Naive thymus-derived CD4-positive, alpha-beta T cell (primary cell): ENCODE measurements around the gene HMGCR. TPM values are rescaled to one million over a fixed set of nuclear protein-coding genes. Genes with fewer than 3 reads are reported as not detected.

Experiments used
- ATAC-seq: fragments of 150-1000 bp; cut with Tn5 transposase; 2 replicates; pipeline ENCODE4 v1.10.0; 2021; ENCODE audit warnings: mild to moderate bottlenecking, moderate library complexity
- CTCF ChIA-PET: fragments of 350-600 bp; sonication (Branson Sonifier 250); formaldehyde crosslinking; loops from one replicate; lab custom pipeline; 2021; ENCODE audit warnings: antibody characterized with exemption; lab: Charles Lee
- POLR2A ChIA-PET: fragments of 350-600 bp; sonication (Branson Sonifier 250); formaldehyde crosslinking; loops from one replicate; lab custom pipeline; 2021; ENCODE audit warnings: antibody characterized with exemption, inconsistent platforms; lab: Charles Lee
- DNase-seq, 9 donors: peaks; one replicate each; pipeline versions ENCODE4 v3.0.0 to v3.0.0-alpha.2; 2020 to 2022; ENCODE audit warnings: mixed read lengths in 1 of 9
- H3K27ac ChIP-seq: one replicate; pipeline ENCODE4 v1.7.0; 2013; ENCODE audit warnings: mild to moderate bottlenecking, low read depth, low read length, moderate library complexity
- H3K27me3 ChIP-seq, 2 donors: one replicate each; pipeline ENCODE4 v1.7.0; 2013; ENCODE audit warnings: low read length in 2 of 2, mild to moderate bottlenecking in 2 of 2, moderate library complexity in 2 of 2; ENCODE audit not compliant: control insufficient read depth in 2 of 2, insufficient read depth in 2 of 2
- H3K36me3 ChIP-seq, 3 experiments: 1 replicate in 2 of 3; 2 replicates in 1 of 3; pipeline ENCODE4 v1.7.0; 2013; ENCODE audit warnings: low read length in 3 of 3, mild to moderate bottlenecking in 3 of 3, moderate library complexity in 1 of 3; ENCODE audit not compliant: insufficient read depth in 3 of 3, control insufficient read depth in 2 of 3
- H3K4me1 ChIP-seq, 2 donors: one replicate each; pipeline ENCODE4 v1.7.0; 2013; ENCODE audit warnings: low read length in 2 of 2, mild to moderate bottlenecking in 2 of 2, moderate library complexity in 1 of 2; ENCODE audit not compliant: control insufficient read depth in 2 of 2, insufficient read depth in 2 of 2
- H3K4me3 ChIP-seq: 2 replicates; pipeline ENCODE4 v1.7.0; 2013; ENCODE audit warnings: mild to moderate bottlenecking, low read length
- H3K9me3 ChIP-seq, 3 experiments: 1 replicate in 2 of 3; 2 replicates in 1 of 3; pipeline ENCODE4 v1.7.0; 2013; ENCODE audit warnings: low read length in 3 of 3; ENCODE audit not compliant: control insufficient read depth in 2 of 3
- H3K27ac Mint-ChIP-seq, 9 donors: one replicate each; pipeline ENCODE4 v1.8.0; 2020 to 2022; ENCODE audit warnings: mixed read lengths in 9 of 9, mild to moderate bottlenecking in 8 of 9, moderate library complexity in 5 of 9, inconsistent platforms in 2 of 9
- H3K27me3 Mint-ChIP-seq, 5 donors: one replicate each; pipeline ENCODE4 v1.8.0; 2021 to 2022; ENCODE audit warnings: mixed read lengths in 5 of 5, mild to moderate bottlenecking in 1 of 5
- H3K36me3 Mint-ChIP-seq, 5 donors: one replicate each; pipeline ENCODE4 v1.8.0; 2020 to 2022; ENCODE audit warnings: mixed read lengths in 5 of 5, mild to moderate bottlenecking in 3 of 5, inconsistent platforms in 1 of 5
- H3K4me1 Mint-ChIP-seq, 7 donors: one replicate each; pipeline ENCODE4 v1.8.0; 2020 to 2022; ENCODE audit warnings: mixed read lengths in 7 of 7, mild to moderate bottlenecking in 3 of 7, inconsistent platforms in 1 of 7
- H3K4me3 Mint-ChIP-seq, 10 donors: one replicate each; pipeline ENCODE4 v1.8.0; 2020 to 2022; ENCODE audit warnings: mild to moderate bottlenecking in 10 of 10, mixed read lengths in 10 of 10, moderate library complexity in 6 of 10, inconsistent platforms in 2 of 10
- H3K9me3 Mint-ChIP-seq, 11 donors: one replicate each; pipeline ENCODE4 v1.8.0; 2020 to 2022; ENCODE audit warnings: mixed read lengths in 11 of 11, mild to moderate bottlenecking in 4 of 11, inconsistent platforms in 1 of 11, moderate library complexity in 1 of 11
- intact Hi-C, 2 donors: fragments of 100-400 bp; cut with micrococcal nuclease; formaldehyde crosslinking; loops; one replicate each; pipeline ENCODE4 v1.15.1; 2023
- polyA plus RNA-seq, 2 donors: library from polyadenylated mRNA; unstranded; fragments of 300-500 nt; fragmentation: Illumina TruSeq; gene quantifications; one replicate each; pipeline ENCODE4 v1.2.3, GENCODE V29; 2021
- total RNA-seq, 6 experiments: library from RNA in 5 of 6; stranded (reverse) in 5 of 6; gene quantifications; 1 replicate in 5 of 6; 2 replicates in 1 of 6; pipeline ENCODE4 v1.2.3 and lab custom pipeline; 2021 to 2026

The HMGCR gene
- total and polyA plus RNA-seq, 7 experiments from 2014 or later, result 11.6 to 57.3 (median 43.7) TPM

- Mint-ChIP-seq H3K27me3 (no peaks in the 10 kb centered on the region), H3K4me3 (no peak overlapping the region), H3K27ac (no peak overlapping the region), H3K36me3 (peaks cover 0 to 5% (median 0%) of the 10 kb centered on the region in 5 donors), H3K4me1 (peaks cover 18 to 49% (median 39%) of the 10 kb centered on the region in 7 donors), H3K9me3 (no peaks in the 10 kb centered on the region)
- Histone ChIP-seq H3K36me3 (peaks cover 0 to 4% (median 0%) of the 10 kb centered on the region in 3 experiments), H3K27ac (peak overlapping the region; percentile 83), H3K9me3 (no peaks in the 10 kb centered on the region), H3K4me3 (peak overlapping the region; percentile 85), H3K4me1 (peaks cover 8 to 10% of the 10 kb centered on the region in 2 donors), H3K27me3 (no peaks in the 10 kb centered on the region)
- intact Hi-C loops, result loop anchor here (1.0 to 5.0 kb wide), 14 partner anchors 174 to 1839 kb away; partner anchors contain the start of genes HEXB (in 2 of the 2), POC5 (in 2 of the 2), ANKRA2 (in 1 of the 2) and BTF3 (in 1 of the 2)
- ChIA-PET POLR2A (interaction anchor here (0.5 to 2.0 kb wide), 14 partner anchors 14 to 1822 kb away, joined by 3 to 11 read pairs (median 4); partner anchors contain the start of genes ANKRD31, CERT1, FAM169A and GCNT4), CTCF (interaction anchor here (0.6 to 1.6 kb wide), 5 partner anchors 14 to 413 kb away, joined by 3 to 4 read pairs (median 3); partner anchors contain the start of gene ANKRD31)
- ATAC-seq (no peak), DNase-seq (peak in 5 of 9 donors; percentile 5 to 51 (median 25))
Observed at GRCh38 chr5:75337366-75338021, 474 bp downstream of the HMGCR start.

- POLR2A ChIA-PET, result no interaction called here
- Histone ChIP-seq H3K4me3 (peak overlapping the region; percentile 85), H3K27me3 (no peaks in the 10 kb centered on the region), H3K9me3 (no peaks in the 10 kb centered on the region), H3K4me1 (peaks cover 8 to 10% of the 10 kb centered on the region in 2 donors), H3K36me3 (peaks cover 0 to 4% (median 0%) of the 10 kb centered on the region in 3 experiments), H3K27ac (no peak overlapping the region)
- DNase-seq (no peak), ATAC-seq (no peak)
- intact Hi-C loops, result loop anchor here (5.0 kb wide), 3 partner anchors 401 to 1064 kb away; partner anchors contain the start of genes FAM169A (in 1 of the 2) and IQGAP2 (in 1 of the 2)
- Mint-ChIP-seq H3K4me3 (no peak overlapping the region), H3K36me3 (peaks cover 0 to 5% (median 0%) of the 10 kb centered on the region in 5 donors), H3K9me3 (no peaks in the 10 kb centered on the region), H3K27ac (no peak overlapping the region), H3K4me1 (peaks cover 18 to 50% (median 39%) of the 10 kb centered on the region in 7 donors), H3K27me3 (no peaks in the 10 kb centered on the region)
- CTCF ChIA-PET, result interaction anchor here (0.6 to 1.0 kb wide), 3 partner anchors 9 to 341 kb away, joined by 3 read pairs; no protein-coding TSS in a partner anchor
Observed at GRCh38 chr5:75338408-75338807, 1.4 kb downstream of the HMGCR start.

GRCh38 chr5:75340714-75341478, 3.9 kb downstream of the HMGCR start:
- no peak overlapping the region for H3K27ac ChIP-seq

GRCh38 chr5:75341934-75342333, 4.9 kb downstream of the HMGCR start:
- CTCF ChIA-PET, result interaction anchor here (0.7 kb wide), 1 partner anchor 61 kb away, joined by 3 read pairs; no protein-coding TSS in a partner anchor
- Mint-ChIP-seq H3K4me3 (no peak overlapping the region), H3K4me1 (peaks cover 19 to 50% (median 39%) of the 10 kb centered on the region in 7 donors), H3K27ac (peak overlapping the region in 1 of 9 donors; percentile 56), H3K27me3 (no peaks in the 10 kb centered on the region), H3K36me3 (peaks cover 0 to 16% (median 7%) of the 10 kb centered on the region in 5 donors), H3K9me3 (no peaks in the 10 kb centered on the region)
- peaks cover 0 to 17% (median 0%) of the 10 kb centered on the region in 3 experiments for H3K36me3 ChIP-seq
- ATAC-seq (no peak), DNase-seq (no peak)
- H3K27ac ChIP-seq, result no peak overlapping the region
- no peaks in the 10 kb centered on the region for H3K27me3 ChIP-seq
- intact Hi-C loops, result no loop called here
- no peaks in the 10 kb centered on the region for H3K9me3 ChIP-seq
- POLR2A ChIA-PET, result interaction anchor here (0.8 kb wide), 1 partner anchor 23 kb away, joined by 3 read pairs; no protein-coding TSS in a partner anchor
- no peak overlapping the region for H3K4me3 ChIP-seq
- peaks cover 8 to 10% of the 10 kb centered on the region in 2 donors for H3K4me1 ChIP-seq

More at GRCh38 chr5:75340714-75341478, 3.9 kb downstream of the HMGCR start:
- Mint-ChIP-seq H3K27me3 (no peaks in the 10 kb centered on the region), H3K27ac (peak overlapping the region in 1 of 9 donors; percentile 9), H3K4me1 (peaks cover 19 to 50% (median 39%) of the 10 kb centered on the region in 7 donors), H3K4me3 (no peak overlapping the region), H3K36me3 (peaks cover 0 to 8% (median 5%) of the 10 kb centered on the region in 5 donors), H3K9me3 (no peaks in the 10 kb centered on the region)
- Histone ChIP-seq H3K36me3 (peaks cover 0 to 8% (median 0%) of the 10 kb centered on the region in 3 experiments), H3K4me1 (peaks cover 8 to 10% of the 10 kb centered on the region in 2 donors), H3K27me3 (no peaks in the 10 kb centered on the region), H3K4me3 (no peak overlapping the region), H3K9me3 (no peaks in the 10 kb centered on the region)
- ATAC-seq (no peak), DNase-seq (no peak)
- ChIA-PET CTCF (interaction anchor here (0.9 kb wide), 1 partner anchor 104 kb away, joined by 3 read pairs; the partner anchor contains the start of gene ANKRD31), POLR2A (interaction anchor here (0.5 to 0.8 kb wide), 2 partner anchors 24 to 72 kb away, joined by 3 to 4 read pairs; no protein-coding TSS in a partner anchor)
- intact Hi-C loops, result no loop called here

GRCh38 chr5:75342836-75343235, 5.8 kb downstream of the HMGCR start:
- Mint-ChIP-seq H3K4me3 (no peak overlapping the region), H3K27ac (no peak overlapping the region), H3K36me3 (peaks cover 4 to 21% (median 13%) of the 10 kb centered on the region in 5 donors), H3K9me3 (no peaks in the 10 kb centered on the region), H3K4me1 (peaks cover 17 to 45% (median 37%) of the 10 kb centered on the region in 7 donors), H3K27me3 (no peaks in the 10 kb centered on the region)
- H3K36me3 ChIP-seq, result peaks cover 0 to 19% (median 0%) of the 10 kb centered on the region in 3 experiments
- H3K27me3 ChIP-seq, result no peaks in the 10 kb centered on the region
- H3K9me3 ChIP-seq, result no peaks in the 10 kb centered on the region
- ChIA-PET CTCF (interaction anchor here (0.7 kb wide), 1 partner anchor 62 kb away, joined by 3 read pairs; no protein-coding TSS in a partner anchor), POLR2A (no interaction called here)
- H3K4me3 ChIP-seq, result no peak overlapping the region
- ATAC-seq, result no peak
- no peak overlapping the region for H3K27ac ChIP-seq
- peaks cover 8 to 10% of the 10 kb centered on the region in 2 donors for H3K4me1 ChIP-seq
- DNase-seq, result no peak
- intact Hi-C loops, result no loop called here

GRCh38 chr5:75348241-75348640, 11.2 kb downstream of the HMGCR start:
- POLR2A ChIA-PET, result interaction anchor here (0.5 kb wide), 1 partner anchor 185 kb away, joined by 3 read pairs; no protein-coding TSS in a partner anchor
- intact Hi-C loops, result no loop called here
- H3K36me3 ChIP-seq, result peaks cover 4 to 55% (median 15%) of the 10 kb centered on the region in 3 experiments
- Mint-ChIP-seq H3K27ac (peak overlapping the region in 2 of 9 donors; percentile 49 to 85), H3K4me1 (peaks cover 0 to 24% (median 0%) of the 10 kb centered on the region in 7 donors), H3K36me3 (peaks cover 18 to 53% (median 34%) of the 10 kb centered on the region in 5 donors), H3K27me3 (no peaks in the 10 kb centered on the region), H3K4me3 (no peak overlapping the region), H3K9me3 (no peaks in the 10 kb centered on the region)
- H3K4me1 ChIP-seq, result no peaks in the 10 kb centered on the region
- DNase-seq, result no peak
- no peak for ATAC-seq
- H3K4me3 ChIP-seq, result no peak overlapping the region
- H3K9me3 ChIP-seq, result no peaks in the 10 kb centered on the region
- no peaks in the 10 kb centered on the region for H3K27me3 ChIP-seq
- H3K27ac ChIP-seq, result no peak overlapping the region
- CTCF ChIA-PET, result no interaction called here
